DMS 273 (cell line): ENCODE results near the gene RFWD3.
"Not testable (repeated sequence)": the region's sequence is repeated elsewhere in the genome, so short reads cannot be mapped to it uniquely, and the experiment has no call there.

Experiments used
- DNase-seq: peaks from one replicate; lab custom pipeline; 2025; ENCODE audit not compliant: unreplicated experiment; lab: John Stamatoyannopoulos, UW

RFWD3 gene

DNA sequence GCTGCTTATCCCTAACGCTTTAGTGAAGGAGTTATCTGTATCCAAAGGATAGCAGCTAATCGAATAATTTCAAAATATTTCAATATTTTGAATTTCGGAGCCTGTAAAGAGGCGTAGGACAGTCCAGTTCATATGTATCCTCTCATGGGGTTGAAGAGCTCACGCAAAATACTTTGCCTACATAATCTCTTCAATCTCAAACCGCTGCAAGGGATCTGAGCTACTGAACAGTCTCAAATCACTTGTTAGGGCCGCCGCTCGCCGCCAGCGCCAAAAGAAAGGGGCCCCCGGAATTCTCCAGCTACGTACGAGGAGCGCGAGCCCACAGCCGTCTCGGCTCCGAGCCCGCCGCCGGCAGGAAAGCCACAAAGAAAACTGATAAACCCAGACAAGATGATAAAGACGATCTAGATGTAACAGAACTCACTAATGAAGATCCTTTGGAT lies 601 bp upstream of the RFWD3 start:
- DNase-seq, result peak; percentile 66

GRCh38 chr16:74666010-74666421 lies 661 bp downstream of the RFWD3 start:
- no peak for DNase-seq

DNA sequence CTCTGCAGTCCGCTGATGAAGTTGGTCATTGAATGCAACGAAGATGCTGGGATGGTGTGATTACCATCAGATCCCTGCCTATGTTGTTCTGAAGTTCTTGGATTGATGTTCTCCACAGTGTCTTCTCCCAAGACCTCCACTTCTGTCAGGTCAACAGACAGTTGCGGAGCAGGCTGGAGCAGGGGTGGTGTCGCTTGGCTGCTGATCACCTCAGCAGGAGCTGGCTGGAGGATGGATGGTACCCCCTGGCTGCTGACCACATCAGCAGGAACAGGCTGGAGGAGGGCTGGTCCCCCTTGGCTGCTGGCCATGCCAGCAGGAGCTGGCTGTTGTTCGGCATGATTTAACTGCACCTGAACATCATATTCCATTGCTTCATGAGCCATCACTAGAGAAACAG lies 5.6 kb downstream of the RFWD3 start:
- no peak for DNase-seq

GRCh38 chr16:74660383-74660782 lies 6.3 kb downstream of the RFWD3 start:
- DNase-seq, result no peak

GRCh38 chr16:74659041-74659440 lies 7.6 kb downstream of the RFWD3 start:
- no peak for DNase-seq

DNA sequence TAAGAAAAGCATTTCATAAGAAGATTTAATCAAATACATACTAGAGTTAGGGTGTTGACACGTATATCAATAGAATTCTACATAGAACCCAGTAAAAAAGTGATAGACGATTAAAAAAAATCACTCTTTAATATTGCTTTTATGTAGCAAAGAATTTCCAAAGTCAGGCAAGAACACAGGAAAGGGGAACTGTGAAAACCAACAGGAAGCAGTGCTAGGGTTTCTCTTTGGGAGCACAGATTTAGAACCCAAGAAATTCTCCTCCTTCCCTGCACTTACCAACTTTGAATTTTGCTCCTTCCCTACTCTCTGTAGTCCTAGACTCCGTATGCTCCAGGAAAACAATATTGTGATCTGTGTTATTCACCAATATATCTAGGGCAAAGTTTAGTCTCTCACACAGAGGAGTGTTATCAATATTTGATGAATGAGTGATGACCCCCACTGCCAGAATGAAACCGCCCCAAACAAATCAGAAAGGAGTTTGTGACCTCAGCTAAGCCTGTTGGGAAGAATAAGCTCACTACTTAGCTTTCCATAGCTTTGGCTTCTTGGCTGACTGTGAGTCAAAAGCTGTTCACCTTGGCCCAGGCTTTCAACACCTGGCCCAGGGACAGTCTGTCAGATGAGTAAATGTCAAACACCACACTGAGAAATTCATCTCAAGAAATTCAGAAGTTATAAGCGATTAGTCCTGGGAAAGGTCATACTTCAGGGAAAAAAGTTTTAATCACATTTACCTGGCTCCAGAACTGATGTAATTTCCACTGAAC lies 8.6 kb downstream of the RFWD3 start:
- no peak for DNase-seq

- DNase-seq, result no peak
These were observed 12.1 kb downstream of the RFWD3 start for GRCh38 chr16:74654536-74655050.

DNA sequence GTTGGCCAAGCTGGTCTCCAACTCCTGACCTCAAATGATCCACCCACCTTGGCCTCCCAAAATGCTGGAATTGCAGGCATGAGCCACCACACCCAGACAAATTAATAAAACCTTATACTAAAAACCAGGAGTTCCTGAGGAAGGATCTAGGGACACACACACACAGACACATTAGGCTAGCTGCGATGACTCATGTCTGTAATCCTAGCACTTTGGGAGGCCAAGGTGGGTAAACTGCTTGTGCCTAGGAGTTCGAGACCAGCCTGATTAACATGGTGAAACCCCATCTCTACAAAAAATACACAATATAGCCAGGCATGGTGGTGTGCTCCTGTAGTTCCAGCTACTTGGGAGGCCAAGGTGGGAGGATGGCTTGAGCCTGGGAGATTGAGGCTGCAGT lies 13.8 kb downstream of the RFWD3 start:
- not testable (repeated sequence) for DNase-seq

- DNase-seq, result no peak
These were observed 14.4 kb downstream of the RFWD3 start for GRCh38 chr16:74652249-74652648.

- no peak for DNase-seq
These were observed 14.8 kb downstream of the RFWD3 start for GRCh38 chr16:74651841-74652240.

- peak; percentile 34 for DNase-seq
These were observed 15.6 kb downstream of the RFWD3 start for GRCh38 chr16:74650966-74651567.

- no peak for DNase-seq
These were observed 16.7 kb downstream of the RFWD3 start for GRCh38 chr16:74649839-74650504.

GRCh38 chr16:74641969-74642368 lies 24.7 kb downstream of the RFWD3 start:
- no peak for DNase-seq

- no peak for DNase-seq
These were observed 28.8 kb downstream of the RFWD3 start for GRCh38 chr16:74637742-74638453.

- no peak for DNase-seq
These were observed 31.4 kb downstream of the RFWD3 start for GRCh38 chr16:74635303-74635702.

DNA sequence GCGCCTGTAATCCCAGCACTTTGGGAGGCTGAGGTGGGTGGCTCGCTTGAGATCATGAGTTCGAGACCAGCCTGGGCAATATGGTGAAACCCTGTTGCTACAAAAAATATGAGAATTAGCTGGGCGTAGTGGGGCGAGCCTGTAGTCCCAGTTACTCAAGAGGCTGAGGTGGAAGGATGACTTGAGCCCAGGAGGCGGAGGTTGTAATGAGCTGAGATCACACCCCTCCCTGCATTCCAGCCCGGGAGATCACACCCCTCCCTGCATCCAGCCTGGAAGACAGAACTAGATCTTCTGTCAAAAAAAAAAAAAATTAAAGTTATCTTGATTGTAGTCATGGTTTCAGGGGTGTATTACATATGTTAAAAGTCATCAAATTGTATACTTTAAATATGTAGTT lies 33.0 kb downstream of the RFWD3 start:
- DNase-seq, result no peak

- peak; percentile 53 for DNase-seq
These were observed 39.0 kb downstream of the RFWD3 start for GRCh38 chr16:74627506-74628220.

DNA sequence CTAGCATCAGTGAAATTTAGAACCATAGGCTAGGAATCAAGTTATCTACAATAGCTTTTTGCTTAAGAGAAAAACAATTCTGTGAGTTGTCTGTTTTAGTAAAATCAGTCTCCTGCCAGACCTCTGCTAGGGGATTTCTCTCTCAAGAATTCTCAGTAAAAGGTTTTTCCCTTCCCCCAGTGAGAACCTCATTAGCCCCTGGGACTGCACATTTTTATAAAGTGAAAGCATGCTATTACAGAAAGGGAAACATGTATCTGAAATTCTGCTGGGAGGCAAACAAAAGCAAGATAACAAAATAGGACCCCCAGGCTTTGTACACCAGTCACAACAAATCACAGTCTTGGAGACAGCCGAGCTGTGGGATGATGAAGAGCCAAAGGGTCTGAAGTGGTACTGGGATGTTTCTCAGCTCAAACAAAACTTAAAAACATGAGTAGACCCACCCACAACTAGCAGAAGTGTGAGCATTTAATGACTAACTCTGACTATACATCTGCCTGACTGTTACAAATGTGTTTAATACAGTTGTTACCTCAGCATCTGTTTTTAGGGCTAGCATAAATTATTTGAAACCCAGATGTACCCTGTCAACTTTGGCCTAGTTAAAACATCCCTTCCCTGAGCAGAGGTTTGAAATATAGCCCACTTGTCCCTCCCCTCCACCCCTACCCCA lies 39.8 kb downstream of the RFWD3 start:
- DNase-seq, result no peak

- DNase-seq, result no peak
These were observed 41.0 kb downstream of the RFWD3 start for GRCh38 chr16:74625500-74626350.
